Measurements from ENCODE around the gene TRIM3. TPM values are rescaled to one million over a fixed set of nuclear protein-coding genes. Genes with fewer than 3 reads are reported as not detected.
A peak's percentile ranks its signal among the peaks of the same experiment; 100 is the strongest.

The TRIM3 gene
- total RNA-seq, 4 donors from 2014 or later, result 4.0 to 13.5 (median 7.0) TPM

DNA sequence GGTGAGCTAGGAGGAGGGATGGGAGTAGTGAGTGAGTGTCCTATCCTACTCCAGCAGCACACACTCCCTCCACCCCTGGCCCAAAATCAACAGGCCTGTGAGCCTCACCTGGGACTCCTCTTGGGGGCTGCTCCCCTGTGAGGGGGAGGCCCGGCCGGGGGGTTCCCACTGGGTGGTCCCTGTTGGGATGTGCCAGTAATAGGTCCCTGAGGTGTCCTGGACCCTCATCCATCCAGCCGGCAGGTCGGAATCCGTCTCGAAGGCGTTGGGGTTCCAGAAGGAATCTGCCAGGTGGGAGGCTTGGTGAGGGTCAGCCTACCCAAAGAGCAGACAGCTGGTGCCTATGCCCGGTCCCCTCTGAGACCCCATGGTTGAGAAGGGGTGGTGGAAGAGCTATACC is 70.2 kb downstream of the TRIM3 start:
- intact Hi-C loops (cut with DNase I), result no loop called here

DNA sequence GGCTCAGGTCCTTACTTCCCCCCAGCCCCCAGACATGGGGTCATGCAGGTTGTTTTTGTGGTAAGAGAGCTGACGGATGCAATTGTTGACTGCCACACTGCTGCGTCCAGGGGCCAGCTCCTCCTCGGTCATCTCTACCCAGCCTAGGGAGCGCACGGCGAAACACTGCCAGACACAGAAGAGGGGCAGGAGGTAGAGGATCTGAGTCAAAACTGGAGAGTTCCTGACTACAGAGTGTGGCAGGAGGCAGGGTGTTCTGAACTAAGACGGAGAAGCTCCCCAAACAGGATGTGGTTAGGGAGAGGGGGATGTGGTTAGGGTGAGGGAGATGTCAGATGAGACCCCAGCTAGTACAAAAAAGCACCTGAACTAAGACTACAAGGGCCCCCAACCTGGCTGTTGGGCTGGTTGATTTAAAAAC is 71.2 kb downstream of the TRIM3 start:
- no peaks in the 10 kb centered on the region for H3K27me3 ChIP-seq
- 73 to 75% methylated on average over 1 to 4 of the region's 7 CpGs for WGBS, 2 donors
- H3K4me1 ChIP-seq, result peaks cover 0 to 28% (median 0%) of the 10 kb centered on the region in 3 donors
- peaks cover 0 to 47% (median 0%) of the 10 kb centered on the region in 3 donors for H3K36me3 ChIP-seq
- H3K27ac ChIP-seq, result peak overlapping the region in 2 of 4 donors; percentile 42 to 44
- TF ChIP-seq POLR2A (IDR thresholded peaks at IDR 0.05), result peak in 1 of 4 donors; percentile 34
- TF ChIP-seq, protein P1, sequence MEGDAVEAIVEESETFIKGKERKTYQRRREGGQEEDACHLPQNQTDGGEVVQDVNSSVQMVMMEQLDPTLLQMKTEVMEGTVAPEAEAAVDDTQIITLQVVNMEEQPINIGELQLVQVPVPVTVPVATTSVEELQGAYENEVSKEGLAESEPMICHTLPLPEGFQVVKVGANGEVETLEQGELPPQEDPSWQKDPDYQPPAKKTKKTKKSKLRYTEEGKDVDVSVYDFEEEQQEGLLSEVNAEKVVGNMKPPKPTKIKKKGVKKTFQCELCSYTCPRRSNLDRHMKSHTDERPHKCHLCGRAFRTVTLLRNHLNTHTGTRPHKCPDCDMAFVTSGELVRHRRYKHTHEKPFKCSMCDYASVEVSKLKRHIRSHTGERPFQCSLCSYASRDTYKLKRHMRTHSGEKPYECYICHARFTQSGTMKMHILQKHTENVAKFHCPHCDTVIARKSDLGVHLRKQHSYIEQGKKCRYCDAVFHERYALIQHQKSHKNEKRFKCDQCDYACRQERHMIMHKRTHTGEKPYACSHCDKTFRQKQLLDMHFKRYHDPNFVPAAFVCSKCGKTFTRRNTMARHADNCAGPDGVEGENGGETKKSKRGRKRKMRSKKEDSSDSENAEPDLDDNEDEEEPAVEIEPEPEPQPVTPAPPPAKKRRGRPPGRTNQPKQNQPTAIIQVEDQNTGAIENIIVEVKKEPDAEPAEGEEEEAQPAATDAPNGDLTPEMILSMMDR (IDR thresholded peaks at IDR 0.05), result no peak
- DNase-seq, result no peak
- H3K4me3 ChIP-seq, result no peak overlapping the region
- no peaks in the 10 kb centered on the region for H3K9me3 ChIP-seq
- intact Hi-C loops (cut with DNase I), result no loop called here

More for the DNA sequence above, 70.2 kb downstream of the TRIM3 start:
- no peaks in the 10 kb centered on the region for H3K9me3 ChIP-seq
- WGBS, 2 donors, result 86% methylated on average over 1 of the region's 8 CpGs; no CpG with 5 or more reads in 1 of the 2 donors
- H3K4me3 ChIP-seq, result no peak overlapping the region
- no peak for DNase-seq
- H3K27ac ChIP-seq, result peak overlapping the region in 1 of 4 donors; percentile 40
- peaks cover 0 to 47% (median 0%) of the 10 kb centered on the region in 3 donors for H3K36me3 ChIP-seq
- H3K4me1 ChIP-seq, result peaks cover 0 to 19% (median 0%) of the 10 kb centered on the region in 3 donors
- no peaks in the 10 kb centered on the region for H3K27me3 ChIP-seq
- TF ChIP-seq, protein P1 (IDR thresholded peaks at IDR 0.05), result no peak
- TF ChIP-seq POLR2A (IDR thresholded peaks at IDR 0.05), result no peak

DNA sequence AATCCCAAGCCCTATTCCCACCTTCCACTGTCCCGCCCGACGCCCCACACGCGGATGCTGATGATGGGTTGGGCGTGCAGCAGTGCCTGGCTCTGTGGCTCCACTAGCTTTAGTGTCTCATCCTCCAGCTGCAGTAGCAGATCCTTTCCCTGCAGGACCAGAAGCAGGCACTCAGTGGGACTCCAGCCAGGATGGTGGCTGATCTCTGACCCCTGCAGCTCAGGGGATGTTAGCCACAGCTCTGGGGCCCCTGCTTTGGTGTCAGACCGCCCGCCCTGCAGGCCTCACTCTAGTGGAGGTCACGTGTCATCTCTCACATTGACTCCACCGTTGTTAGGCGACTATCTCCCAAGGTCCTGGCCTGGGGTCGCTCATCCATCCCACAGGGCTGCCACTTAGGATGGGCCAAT is 71.7 kb downstream of the TRIM3 start:
- Histone ChIP-seq H3K9me3 (no peaks in the 10 kb centered on the region), H3K4me1 (peaks cover 0 to 33% (median 0%) of the 10 kb centered on the region in 3 donors), H3K4me3 (no peak overlapping the region), H3K27ac (peak overlapping the region in 2 of 4 donors; percentile 42 to 44), H3K27me3 (no peaks in the 10 kb centered on the region), H3K36me3 (peaks cover 0 to 47% (median 0%) of the 10 kb centered on the region in 3 donors)
- intact Hi-C loops (cut with DNase I), result no loop called here
- 65% methylated on average over 4 to 8 of the region's 12 CpGs for WGBS, 2 donors
- no peak for DNase-seq
- TF ChIP-seq POLR2A (IDR thresholded peaks at IDR 0.05), result no peak
- TF ChIP-seq, protein P1 (IDR thresholded peaks at IDR 0.05), result no peak

DNA sequence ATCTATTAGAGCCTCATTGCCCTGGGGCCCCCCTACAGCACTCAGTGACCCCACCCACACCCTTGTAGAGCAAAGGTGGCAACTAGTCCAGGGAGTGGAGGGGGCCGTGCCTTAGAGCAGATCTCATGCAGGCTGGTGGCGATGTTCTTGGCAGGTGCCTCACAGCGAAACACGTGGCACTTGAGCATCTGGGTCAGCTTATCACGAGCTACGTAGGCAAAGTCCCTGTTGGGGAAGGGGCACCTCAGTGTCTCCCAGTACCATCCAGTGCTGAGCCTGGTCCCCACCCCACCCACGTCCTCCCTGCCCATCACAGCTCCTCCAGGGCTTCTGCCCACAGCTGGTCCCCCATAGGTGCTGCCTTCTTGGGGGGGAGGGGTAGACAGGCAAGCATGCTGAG is 72.3 kb downstream of the TRIM3 start:
- intact Hi-C loops (cut with DNase I), result no loop called here
- no peaks in the 10 kb centered on the region for H3K27me3 ChIP-seq
- peaks cover 0 to 37% (median 0%) of the 10 kb centered on the region in 3 donors for H3K4me1 ChIP-seq
- no peak overlapping the region for H3K27ac ChIP-seq
- no peak overlapping the region for H3K4me3 ChIP-seq
- no peak for DNase-seq
- no peaks in the 10 kb centered on the region for H3K9me3 ChIP-seq
- TF ChIP-seq POLR2A (IDR thresholded peaks at IDR 0.05), result no peak
- TF ChIP-seq, protein P1 (IDR thresholded peaks at IDR 0.05), result no peak
- WGBS, 2 donors, result 96% methylated on average over 5 of the region's 7 CpGs; no CpG with 5 or more reads in 1 of the 2 donors
- H3K36me3 ChIP-seq, result peaks cover 0 to 47% (median 0%) of the 10 kb centered on the region in 3 donors

DNA sequence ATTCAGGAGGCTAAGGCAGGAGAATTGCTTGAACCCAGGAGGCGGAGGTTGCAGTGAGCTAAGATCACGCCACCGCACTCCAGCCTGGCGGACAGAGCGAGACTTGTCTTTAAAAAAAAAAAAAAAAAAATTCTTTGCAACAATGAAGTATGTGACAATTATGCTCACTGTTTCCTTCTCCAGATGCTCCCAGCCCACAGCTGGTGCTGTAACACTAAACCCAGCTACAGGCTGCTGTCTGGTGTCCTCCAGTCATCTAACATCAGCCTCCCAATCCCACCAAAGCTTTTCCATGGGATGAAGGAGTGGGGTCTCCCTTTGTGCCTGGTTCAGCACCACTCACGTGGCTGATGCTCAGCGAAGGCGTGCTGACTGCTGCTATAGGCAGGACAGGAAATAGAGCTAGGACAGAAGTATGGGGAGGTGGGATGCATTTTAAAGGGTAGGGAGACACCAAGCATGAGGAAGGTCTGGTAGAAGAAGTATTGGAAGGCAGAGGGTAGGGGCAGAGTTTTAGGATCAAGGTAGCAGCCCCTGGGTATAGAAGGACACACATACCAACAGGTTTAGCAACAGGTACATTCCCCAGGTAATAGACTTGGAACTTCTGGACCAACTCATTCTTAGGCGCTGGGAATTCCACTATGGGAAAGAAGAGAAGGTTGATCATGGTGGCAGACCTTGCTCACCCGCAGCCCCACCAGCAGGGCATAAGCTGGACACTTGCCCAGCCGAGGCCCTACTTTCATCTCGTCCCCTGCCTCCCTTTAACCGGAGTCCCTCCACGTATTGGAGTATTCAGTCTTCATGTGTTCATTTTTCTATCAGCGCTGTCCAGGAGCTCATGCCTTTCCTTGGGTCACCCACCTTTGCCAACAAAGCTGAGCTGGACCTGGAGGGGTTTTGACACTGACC is 73.1 kb downstream of the TRIM3 start:
- peaks cover 0 to 37% (median 0%) of the 10 kb centered on the region in 3 donors for H3K4me1 ChIP-seq
- TF ChIP-seq POLR2A (IDR thresholded peaks at IDR 0.05), result no peak
- TF ChIP-seq, protein P1 (IDR thresholded peaks at IDR 0.05), result no peak
- no peaks in the 10 kb centered on the region for H3K9me3 ChIP-seq
- intact Hi-C loops (cut with DNase I), result no loop called here
- 91 to 97% methylated on average over 14 of the region's 15 CpGs for WGBS, 2 donors
- H3K27me3 ChIP-seq, result no peaks in the 10 kb centered on the region
- H3K4me3 ChIP-seq, result no peak overlapping the region
- DNase-seq, result no peak
- peaks cover 0 to 47% (median 0%) of the 10 kb centered on the region in 3 donors for H3K36me3 ChIP-seq
- no peak overlapping the region for H3K27ac ChIP-seq
